ENCODE measurements around the gene ECT2.
"Not testable (repeated sequence)": the region's sequence is repeated elsewhere in the genome, so short reads cannot be mapped to it uniquely, and the experiment has no call there.

Gene ECT2

DNA sequence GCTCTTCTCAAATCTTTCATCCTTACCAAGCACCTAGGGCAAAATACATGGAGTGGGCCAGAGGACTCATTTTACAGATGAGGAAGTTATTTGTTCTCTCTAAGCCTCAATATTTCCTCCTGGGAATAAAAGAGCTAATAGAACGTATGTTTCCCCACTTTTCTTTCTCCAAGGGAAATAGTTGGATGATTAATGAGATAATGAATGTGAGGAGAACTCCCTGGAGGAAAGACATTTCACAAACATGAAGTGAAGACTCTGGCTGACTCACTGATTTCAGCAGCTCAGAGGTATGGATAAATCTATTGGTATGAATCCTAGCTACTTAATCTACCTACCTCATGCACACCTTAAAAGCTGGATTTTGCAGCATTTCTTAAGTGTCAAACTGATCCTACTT lies 98.4 kb downstream of the ECT2 start:
- no peak overlapping the region for H3K27ac ChIP-seq
- no peak for DNase-seq (ENCODE audit: low read depth, low spot score)

DNA sequence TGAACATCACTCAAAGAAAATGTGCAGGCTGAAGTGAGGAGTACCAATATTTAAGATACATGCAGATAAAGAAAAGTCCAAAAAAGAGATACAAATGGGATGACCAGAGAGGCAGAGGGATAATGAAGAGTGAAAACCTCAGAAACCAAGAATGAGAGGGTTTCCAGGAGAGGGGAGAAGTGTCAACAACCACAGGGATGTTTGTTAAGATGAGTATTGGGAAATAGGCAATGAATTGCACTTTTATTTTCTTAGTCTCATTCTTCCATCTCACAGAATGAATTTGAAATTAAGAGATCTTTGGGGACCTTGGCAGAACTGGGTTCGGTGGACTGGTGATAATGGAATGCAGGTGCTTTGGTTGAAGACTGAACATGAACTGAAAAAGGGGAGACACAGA lies 102.5 kb downstream of the ECT2 start:
- H3K27ac ChIP-seq = no peak overlapping the region
- DNase-seq (ENCODE audit: low read depth, low spot score) = no peak

- no peak for DNase-seq (ENCODE audit: low read depth, low spot score)
- no peak overlapping the region for H3K27ac ChIP-seq
Measured at GRCh38 chr3:172853921-172854666, 103.6 kb downstream of the ECT2 start.

DNA sequence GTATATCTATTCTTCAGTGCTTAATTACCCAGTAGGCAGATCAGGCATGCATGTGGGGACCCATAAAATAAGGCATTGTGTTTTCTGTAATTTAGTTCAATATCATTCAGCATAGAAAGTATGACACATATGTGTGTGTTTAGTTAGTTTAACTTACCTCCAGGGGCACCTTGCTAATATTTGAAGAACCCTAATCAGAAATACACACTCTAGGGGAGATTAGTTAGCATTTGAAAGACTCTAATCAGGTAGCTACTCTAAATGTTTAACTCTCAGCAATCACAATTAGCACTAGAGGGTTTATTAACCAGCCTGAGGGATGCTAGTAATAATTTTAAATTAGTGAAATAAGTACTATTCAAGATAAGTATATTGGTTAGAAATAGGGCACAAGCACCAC lies 104.5 kb downstream of the ECT2 start:
- no peak for DNase-seq (ENCODE audit: low read depth, low spot score)
- no peak overlapping the region for H3K27ac ChIP-seq

DNA sequence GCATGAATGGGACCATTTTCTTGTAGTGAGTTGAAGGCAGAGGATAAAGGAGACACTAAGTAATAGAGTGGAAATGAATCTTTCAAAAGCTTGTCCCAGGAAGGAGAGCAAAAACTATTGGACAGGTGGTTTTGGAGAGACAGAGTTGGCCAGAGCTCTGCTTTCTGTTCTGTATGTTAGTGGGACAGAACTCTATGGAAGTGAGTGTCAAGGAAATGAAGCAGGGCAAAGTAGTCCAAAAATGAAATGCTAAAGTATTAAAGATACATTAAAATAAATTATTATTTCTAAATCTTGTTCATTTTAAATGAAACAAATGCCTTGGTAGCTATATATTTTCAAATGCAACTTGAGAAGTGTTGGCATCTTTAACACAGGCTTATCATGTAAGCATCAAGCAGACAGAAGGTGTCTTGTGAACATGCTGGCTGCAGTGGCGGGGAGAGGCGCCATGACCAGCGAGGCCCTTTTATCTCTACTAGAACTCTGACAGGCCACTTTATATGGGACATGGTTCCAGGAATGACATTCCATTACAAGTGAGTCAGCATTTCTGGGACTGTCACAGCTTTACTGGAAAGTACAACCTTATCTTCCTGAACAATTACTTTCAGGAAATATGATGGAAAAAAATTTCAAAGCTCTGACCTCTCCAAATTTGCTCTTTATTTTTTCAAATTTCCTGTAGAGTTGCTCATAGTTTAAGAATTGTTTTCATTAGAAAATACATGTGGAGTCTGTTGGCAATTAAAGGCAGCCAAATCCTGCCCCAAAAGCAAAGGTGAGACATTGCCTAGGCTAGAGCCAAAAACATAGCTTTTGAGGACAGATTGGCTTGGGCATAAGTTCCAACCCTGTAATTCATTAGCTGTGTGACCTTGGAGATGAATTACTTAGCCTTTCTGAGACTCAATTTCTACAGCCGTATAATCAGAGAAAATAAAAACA lies 106.5 kb downstream of the ECT2 start:
- H3K27ac ChIP-seq = no peak overlapping the region
- no peak for DNase-seq (ENCODE audit: low read depth, low spot score)

GRCh38 chr3:172859041-172859440 lies 108.5 kb downstream of the ECT2 start:
- no peak overlapping the region for H3K27ac ChIP-seq
- no peak for DNase-seq (ENCODE audit: low read depth, low spot score)

GRCh38 chr3:172866726-172867350 lies 116.3 kb downstream of the ECT2 start:
- not testable (repeated sequence) for H3K27ac ChIP-seq; DNase-seq (ENCODE audit: low read depth, low spot score)

DNA sequence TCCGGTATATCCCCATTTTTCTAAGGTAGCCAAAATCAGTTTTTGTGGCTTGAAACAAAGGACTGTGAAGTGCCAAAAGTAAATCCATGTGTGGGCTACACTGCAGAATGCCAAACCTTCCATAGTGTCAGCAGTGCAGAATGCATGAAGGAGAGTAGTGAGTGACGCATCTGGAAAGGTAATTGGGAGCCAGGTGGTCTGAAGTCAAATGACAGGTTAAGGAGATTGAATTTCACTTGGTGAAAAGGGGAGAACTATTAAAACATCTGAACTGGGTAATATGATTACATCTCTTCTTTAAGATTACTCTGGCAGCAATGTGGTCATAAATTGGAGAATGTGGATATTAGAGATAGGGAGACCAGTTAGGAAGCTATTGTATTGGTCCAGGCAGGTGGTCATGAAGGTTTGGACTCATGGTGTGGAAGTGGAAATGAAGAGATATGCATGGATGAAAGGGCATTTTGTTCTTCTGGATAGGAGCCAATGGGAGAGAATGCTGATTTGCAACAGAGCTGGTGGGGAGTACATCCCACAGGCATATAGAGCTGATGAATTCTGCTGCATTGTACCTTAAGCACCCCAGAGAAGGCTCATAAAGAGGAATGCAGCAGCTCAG lies 118.2 kb downstream of the ECT2 start:
- H3K27ac ChIP-seq = no peak overlapping the region
- DNase-seq (ENCODE audit: low read depth, low spot score) = no peak

DNA sequence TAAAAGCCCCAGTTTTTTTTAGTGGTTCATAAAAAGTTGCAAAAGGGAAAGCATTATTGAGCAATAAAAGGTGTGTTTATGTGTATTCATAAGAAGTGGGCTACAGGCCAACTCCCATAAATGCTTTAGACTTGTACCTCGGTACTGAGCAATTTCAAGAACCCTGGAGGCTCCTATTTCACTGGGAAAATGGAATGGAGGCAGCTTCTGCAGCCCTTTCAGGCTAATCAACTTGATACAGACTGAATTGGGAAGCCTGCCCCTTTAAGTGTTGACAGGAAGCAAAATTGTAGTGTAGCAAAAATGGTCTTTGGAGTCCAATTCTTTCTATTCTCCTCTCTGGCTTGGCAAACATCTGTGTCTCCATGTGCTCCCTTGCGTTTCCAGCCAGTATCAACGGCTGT lies 118.8 kb downstream of the ECT2 start:
- DNase-seq (ENCODE audit: low read depth, low spot score) = peak; percentile 53
- no peak overlapping the region for H3K27ac ChIP-seq

DNA sequence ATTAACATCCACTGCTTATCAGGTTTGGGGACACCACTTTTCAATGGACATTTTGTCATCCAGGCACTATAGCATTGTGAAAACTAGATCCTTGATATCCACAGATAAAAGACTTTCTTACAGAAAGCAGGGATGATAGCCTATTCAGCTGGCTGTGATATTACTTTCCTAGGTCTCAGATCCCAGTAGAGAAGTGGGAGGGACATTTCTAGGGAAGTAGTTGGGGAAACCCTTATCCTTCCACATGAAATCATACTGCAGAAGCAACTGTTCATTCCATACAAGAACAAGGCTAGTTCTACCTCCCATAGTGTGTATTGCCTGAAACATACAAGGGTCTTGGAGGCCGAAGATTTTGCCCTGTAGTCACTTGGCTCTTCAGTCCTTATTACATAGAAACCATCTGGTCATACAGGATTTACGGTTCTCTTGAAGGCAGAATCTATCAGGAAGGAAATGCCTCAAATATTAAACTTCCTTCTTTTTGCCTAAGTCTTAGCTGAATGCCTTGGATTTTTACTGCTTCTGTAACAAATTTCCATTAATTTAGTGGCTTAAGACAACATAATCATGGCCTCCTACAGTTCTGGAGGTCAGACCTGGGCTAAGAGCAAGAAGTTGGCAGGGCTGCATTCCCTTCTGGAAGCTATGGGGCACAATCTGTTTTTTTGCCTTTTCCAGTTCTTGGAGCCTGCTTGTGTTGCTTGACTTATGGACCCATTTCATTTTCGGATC lies 119.4 kb downstream of the ECT2 start:
- DNase-seq (ENCODE audit: low read depth, low spot score) = no peak
- no peak overlapping the region for H3K27ac ChIP-seq
